NCI-H1092 (cell line): Measurements from ENCODE around the gene LRPAP1.

Experiments
- DNase-seq: peaks from one replicate; lab custom pipeline; 2025; lab: John Stamatoyannopoulos, UW

LRPAP1 gene

GRCh38 chr4:3500111-3500510, 32.1 kb downstream of the LRPAP1 start:
- DNase-seq: no peak

GRCh38 chr4:3499710-3500109, 32.5 kb downstream of the LRPAP1 start:
- no peak for DNase-seq

DNA sequence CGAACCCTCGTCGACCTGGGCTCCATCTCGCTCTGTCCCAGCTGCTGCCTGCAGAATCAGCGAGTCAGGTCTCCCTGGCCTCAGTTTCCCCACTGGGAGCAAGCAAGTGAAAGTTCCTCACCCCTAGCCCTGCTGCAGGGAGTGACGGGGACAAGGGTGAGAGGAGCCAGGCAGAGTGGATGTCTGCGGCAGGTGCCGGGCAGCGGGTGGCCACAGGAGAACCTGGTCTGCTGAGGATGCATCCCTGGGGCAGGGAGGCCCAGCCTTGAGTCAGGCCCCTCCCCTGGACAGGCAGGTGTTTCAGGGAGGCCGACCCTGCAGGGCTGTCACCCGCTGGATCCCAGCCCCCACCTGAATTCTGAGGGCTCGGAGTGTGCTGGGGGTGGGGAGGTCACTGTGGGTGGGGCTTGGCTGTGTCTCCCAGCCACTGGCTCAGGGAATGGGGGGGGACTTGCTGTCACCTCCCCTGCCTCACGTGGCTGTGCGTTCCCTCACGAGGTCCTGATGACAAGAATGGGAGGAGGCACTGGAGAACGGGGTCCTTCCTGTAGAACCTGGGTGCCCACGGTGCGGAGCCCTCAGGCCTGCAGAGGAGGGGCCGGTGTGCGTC, 33.2 kb downstream of the LRPAP1 start:
- DNase-seq: no peak

- DNase-seq: no peak
These were observed 33.8 kb downstream of the LRPAP1 start for GRCh38 chr4:3498407-3498806.

GRCh38 chr4:3497523-3498389, 34.5 kb downstream of the LRPAP1 start:
- DNase-seq: no peak

- no peak for DNase-seq
These were observed 35.1 kb downstream of the LRPAP1 start for GRCh38 chr4:3497095-3497494.

DNA sequence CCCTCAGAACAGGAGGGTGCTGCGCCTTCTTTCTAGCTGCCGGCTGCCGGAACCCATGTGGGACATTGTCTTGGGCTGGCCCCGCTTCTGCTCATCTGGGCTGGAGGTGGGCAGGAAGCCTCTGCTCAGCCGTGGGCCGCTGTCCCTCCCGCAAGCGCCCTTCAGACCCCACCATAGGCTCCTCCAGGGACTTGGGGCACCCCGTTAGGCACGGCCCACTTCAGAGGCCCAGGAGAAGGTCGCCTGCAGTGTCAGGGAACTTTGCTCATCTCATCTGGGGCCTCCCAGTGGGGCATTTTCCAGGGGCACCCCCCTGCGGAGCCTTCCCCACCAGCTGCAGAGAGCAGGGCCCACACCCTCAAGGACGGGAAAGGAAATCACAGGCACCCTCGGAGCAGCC, 36.2 kb downstream of the LRPAP1 start:
- no peak for DNase-seq

GRCh38 chr4:3495204-3495975, 36.8 kb downstream of the LRPAP1 start:
- DNase-seq: no peak

DNA sequence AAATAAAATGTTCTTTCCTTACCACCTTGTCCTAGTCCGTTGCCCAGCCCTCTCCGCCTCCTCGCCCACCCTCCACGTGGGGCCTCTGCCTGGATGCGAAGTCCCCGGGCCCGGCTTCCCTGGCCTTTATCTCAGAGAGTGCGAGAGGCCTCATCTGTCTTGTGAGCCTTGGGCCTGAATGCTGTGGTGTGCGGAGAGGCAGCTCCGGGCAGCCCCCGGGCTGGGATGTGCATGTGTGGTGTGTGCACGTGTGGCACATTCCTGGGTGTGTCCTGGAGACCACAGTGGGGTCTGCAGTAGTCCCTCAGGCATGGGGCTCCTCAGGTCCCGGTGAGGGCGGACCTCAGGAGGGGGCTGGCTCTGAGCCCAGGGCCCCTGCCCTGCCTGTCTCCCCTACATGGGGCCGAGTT, 37.8 kb downstream of the LRPAP1 start:
- DNase-seq: no peak

GRCh38 chr4:3493720-3494461, 38.3 kb downstream of the LRPAP1 start:
- DNase-seq: no peak

DNA sequence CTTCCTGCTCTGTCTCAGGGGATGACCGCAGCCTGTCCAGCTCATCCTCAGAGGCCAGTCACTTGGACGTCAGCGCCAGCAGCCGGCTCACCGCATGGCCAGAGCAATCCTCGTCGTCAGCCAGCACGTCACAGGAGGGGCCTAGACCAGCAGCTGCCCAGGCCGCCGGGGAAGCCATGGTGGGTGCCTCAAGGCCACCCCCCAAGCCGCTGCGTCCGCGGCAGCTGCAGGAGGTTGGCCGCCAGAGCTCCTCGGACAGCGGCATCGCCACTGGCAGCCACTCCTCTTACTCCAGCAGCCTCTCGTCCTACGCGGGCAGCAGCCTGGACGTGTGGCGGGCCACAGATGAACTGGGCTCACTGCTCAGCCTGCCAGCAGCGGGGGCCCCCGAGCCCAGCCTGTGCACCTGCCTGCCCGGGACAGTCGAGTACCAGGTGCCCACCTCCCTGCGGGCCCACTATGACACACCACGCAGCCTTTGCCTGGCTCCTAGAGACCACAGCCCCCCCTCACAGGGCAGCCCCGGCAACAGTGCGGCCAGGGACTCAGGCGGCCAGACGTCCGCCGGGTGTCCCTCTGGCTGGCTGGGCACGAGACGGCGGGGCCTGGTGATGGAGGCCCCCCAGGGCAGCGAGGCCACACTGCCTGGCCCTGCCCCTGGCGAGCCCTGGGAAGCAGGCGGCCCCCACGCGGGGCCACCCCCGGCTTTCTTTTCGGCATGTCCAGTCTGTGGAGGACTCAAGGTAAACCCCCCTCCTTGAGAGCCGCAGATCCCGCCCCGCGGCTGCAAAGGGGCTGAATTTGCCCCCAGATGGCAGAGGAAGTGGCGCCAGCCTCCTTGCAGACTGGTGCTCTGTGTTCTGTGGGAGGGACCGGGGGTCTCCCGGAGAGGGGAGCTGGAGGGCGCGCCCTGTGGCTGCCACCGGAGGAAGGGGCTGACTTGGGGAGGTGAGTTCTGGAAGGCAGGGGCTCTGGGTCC, 39.2 kb downstream of the LRPAP1 start:
- DNase-seq: no peak

DNA sequence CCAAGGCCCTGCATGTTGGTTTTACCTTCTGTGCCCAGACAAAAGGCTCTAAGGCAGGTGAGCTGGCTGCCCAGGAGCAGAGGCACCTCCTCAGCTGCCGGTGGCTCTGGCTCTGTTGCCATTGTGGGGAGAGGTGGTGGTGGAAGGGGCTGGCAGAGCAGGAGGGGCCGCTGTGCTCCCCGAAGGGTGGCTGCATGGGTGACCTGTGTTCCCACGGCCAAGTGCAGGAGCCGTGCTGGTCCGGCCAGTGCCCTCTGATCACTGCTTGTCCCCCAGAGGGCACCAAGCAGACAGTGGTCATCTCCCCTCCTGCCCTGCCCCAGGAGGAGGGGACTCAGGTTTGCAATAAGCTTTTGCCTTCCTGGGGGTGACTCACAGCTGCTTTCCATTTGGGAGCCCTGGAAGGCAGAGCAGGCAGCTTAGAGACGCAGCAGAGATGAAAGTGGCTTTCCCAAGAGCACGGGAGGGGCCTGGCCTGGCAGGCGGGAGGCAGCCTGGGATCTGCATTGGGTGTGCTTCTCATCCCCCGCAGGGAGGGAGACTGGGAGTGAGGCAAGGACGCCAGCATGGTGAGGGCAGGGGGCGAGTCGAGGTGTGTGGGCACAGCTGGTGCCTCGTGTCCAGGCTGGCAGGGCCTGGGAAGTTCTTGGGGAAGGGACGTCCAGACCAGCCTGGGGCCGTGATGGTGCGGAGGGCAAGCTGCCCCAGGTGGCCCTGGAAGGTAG, 40.4 kb downstream of the LRPAP1 start:
- no peak for DNase-seq

DNA sequence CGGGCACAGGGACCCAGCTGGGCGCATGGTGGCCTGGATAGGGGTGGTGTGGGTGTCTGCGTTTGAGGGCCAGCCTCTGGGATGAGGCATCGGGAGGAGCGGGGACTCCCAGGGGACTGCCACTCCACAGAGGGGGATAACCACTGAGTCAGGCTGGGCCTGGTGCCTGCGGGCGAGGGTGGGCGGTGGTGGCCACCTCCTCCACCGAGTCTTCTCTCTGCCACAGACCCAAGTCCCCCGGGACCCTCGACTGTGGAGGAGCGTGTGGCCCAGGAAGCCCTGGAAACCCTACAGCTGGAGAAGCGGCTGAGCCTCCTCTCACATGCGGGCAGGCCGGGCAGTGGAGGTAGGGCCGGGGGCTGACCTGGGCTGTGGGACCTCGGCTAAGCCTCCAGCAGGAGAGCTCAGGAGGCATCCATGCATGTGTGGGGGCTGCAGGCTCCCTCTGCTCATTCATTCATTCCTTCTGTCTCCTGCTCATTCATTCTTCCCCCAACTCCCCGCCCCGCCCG, 42.7 kb downstream of the LRPAP1 start:
- DNase-seq: no peak

DNA sequence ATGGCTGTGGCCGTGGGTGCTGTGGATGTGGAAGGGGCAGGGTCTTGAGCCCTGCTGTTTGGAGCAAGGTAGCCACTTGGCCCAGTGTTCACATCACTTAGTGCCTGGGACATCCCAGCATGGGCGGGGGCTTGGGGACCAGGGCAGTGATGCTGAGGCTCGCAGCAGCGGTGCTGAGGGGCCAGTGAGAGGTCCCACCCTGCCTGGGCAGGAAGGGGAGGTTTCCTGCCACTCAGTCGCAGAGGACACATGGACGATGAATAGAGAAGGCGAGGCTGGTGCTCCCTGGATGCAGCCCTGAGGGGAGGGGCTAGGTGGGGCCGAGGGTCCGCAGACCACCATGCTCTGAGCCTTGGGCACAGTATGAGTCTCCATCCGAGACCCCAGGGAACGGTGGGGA, 43.4 kb downstream of the LRPAP1 start:
- no peak for DNase-seq

GRCh38 chr4:3487861-3488260, 44.4 kb downstream of the LRPAP1 start:
- DNase-seq: no peak

GRCh38 chr4:3486541-3487540, 45.4 kb downstream of the LRPAP1 start:
- no peak for DNase-seq

GRCh38 chr4:3485886-3486540, 46.2 kb downstream of the LRPAP1 start:
- DNase-seq: no peak
